ENCODE data around the gene TCERG1. TPM values are rescaled to one million over a fixed set of nuclear protein-coding genes. Genes with fewer than 3 reads are reported as not detected.

TCERG1 gene
- total and polyA plus RNA-seq, 9 of the 15 experiments (the other 6 are each of a cell fraction or from before 2014, with no cell fraction given), result 50.3 to 148 (median 119) TPM

- peak; percentile 98 for TF ChIP-seq MYC (IDR thresholded peaks at IDR 0.05; ENCODE audit: low read depth, low read length)
- peak; percentile 99 for TF ChIP-seq MYC (CRISPR knock-in tag; IDR thresholded peaks at IDR 0.05; ENCODE audit: borderline replicate concordance, low read depth)
- peak; percentile 78; the same call in 1 of the 2 replicates for TF ChIP-seq E2F3 (CRISPR knock-in tag; IDR thresholded peaks at IDR 0.05)
- TF ChIP-seq ZNF121 (CRISPR knock-in tag; conservative IDR thresholded peaks at IDR 0.05), result no peak
- no peak; the same call in 1 of the 2 replicates for TF ChIP-seq ESRRA (IDR thresholded peaks at IDR 0.05; ENCODE audit: borderline replicate concordance, low read depth)
- TF ChIP-seq ZNF431 (CRISPR knock-in tag; IDR thresholded peaks at IDR 0.05), result peak; percentile 83
- peak; percentile 99 for TF ChIP-seq L3MBTL2 (IDR thresholded peaks at IDR 0.05)
- TF ChIP-seq KLF16 (IDR thresholded peaks at IDR 0.05), result 0 out of 2 replicates have a peak, but pooled peaks have one; percentile 6
- TF ChIP-seq BHLHE40 (IDR thresholded peaks at IDR 0.05; ENCODE audit: low read length), result peak; percentile 72
- peak; percentile 34 for TF ChIP-seq SMAD1 (IDR thresholded peaks at IDR 0.05; ENCODE audit: low read depth, low read length, partially characterized antibody)
- no peak for TF ChIP-seq ZNF778 (CRISPR knock-in tag; IDR thresholded peaks at IDR 0.05)
- no peak for TF ChIP-seq HNRNPH1 (optimal IDR thresholded peaks at IDR 0.05; ENCODE audit: low read depth, low read length)
- TF ChIP-seq ETV5 (CRISPR knock-in tag; IDR thresholded peaks at IDR 0.05; ENCODE audit: low read depth), result no peak
- TF ChIP-seq ZNF217 (CRISPR knock-in tag; IDR thresholded peaks at IDR 0.05), result no peak
- TF ChIP-seq ZHX1 (conservative IDR thresholded peaks at IDR 0.05; ENCODE audit: low read length), result 0 out of 2 replicates have a peak, but pooled peaks have one; percentile 75
- no peak for TF ChIP-seq MLX (CRISPR knock-in tag; conservative IDR thresholded peaks at IDR 0.05)
- TF ChIP-seq USF1 (CRISPR knock-in tag; IDR thresholded peaks at IDR 0.05), result peak; percentile 92
- no peak for TF ChIP-seq NCOA2 (IDR thresholded peaks at IDR 0.05; ENCODE audit: partially characterized antibody in 2 of 2)
- TF ChIP-seq POLR3A (IDR thresholded peaks at IDR 0.05; ENCODE audit: borderline replicate concordance, extremely low read depth, insufficient read depth, insufficient read length), result no peak
- TF ChIP-seq ZMIZ1 (IDR thresholded peaks at IDR 0.05; ENCODE audit: low read depth in 2 of 2, low read length in 2 of 2), result no peak
Measured at GRCh38 chr5:146446861-146447733, at the start of gene TCERG1 (continued).
